ENCODE data around the gene BLZF1. TPM values are rescaled to one million over a fixed set of nuclear protein-coding genes. Genes with fewer than 3 reads are reported as not detected.

The BLZF1 gene
- polyA plus RNA-seq, 2 of the 4 experiments (the other 2 are of a cell fraction): 15.6 to 29.6 TPM

GRCh38 chr1:169346036-169346589 is 21.9 kb upstream of the BLZF1 start:
- ATAC-seq (no peak), DNase-seq (ENCODE audit: low read depth in 1 of 2, low spot score in 1 of 2) (no peak), FAIRE-seq (no peak)
- Histone ChIP-seq H3K4me3 (no peak overlapping the region), H3K4me2 (no peak overlapping the region), H3K4me1 (peaks cover 16% of the 10 kb centered on the region), H3K9me3 (no peaks in the 10 kb centered on the region), H3K27ac (peak overlapping the region in 1 of 2 experiments; percentile 7; a peak in 1 of 6 replicates)
- 94% methylated on average over 3 of the region's 3 CpGs for WGBS (ENCODE audit: missing lambda C conversion rate)
- TF ChIP-seq MAFK (IDR thresholded peaks at IDR 0.05; ENCODE audit: partially characterized antibody) (peak; percentile 19), RAD21 (conservative IDR thresholded peaks at IDR 0.05 in 1 of 2, IDR thresholded peaks at IDR 0.05 in 1 of 2) (no peak)
- ChIA-PET CTCF (interaction anchor here (0.8 to 8.6 kb wide), 3 partner anchors 742 to 1003 kb away, joined by 4 to 157 read pairs (median 37); no protein-coding TSS in a partner anchor), POLR2A (no interaction called here)

GRCh38 chr1:169347688-169348382 is 20.2 kb upstream of the BLZF1 start:
- TF ChIP-seq CHD4 (IDR thresholded peaks at IDR 0.05; ENCODE audit: borderline replicate concordance) (no peak), RARB (CRISPR knock-in tag; IDR thresholded peaks at IDR 0.05) (no peak), MAZ (IDR thresholded peaks at IDR 0.05; ENCODE audit: borderline replicate concordance, low read depth, low read length) (no peak), RNF2 (IDR thresholded peaks at IDR 0.05; ENCODE audit: borderline replicate concordance, low read depth) (no peak), RAD21 (conservative IDR thresholded peaks at IDR 0.05 in 1 of 2, IDR thresholded peaks at IDR 0.05 in 1 of 2) (no peak), POLR2AphosphoS2 (conservative IDR thresholded peaks at IDR 0.05; ENCODE audit: low read length) (no peak), KDM1A (IDR thresholded peaks at IDR 0.05; ENCODE audit: low read depth) (no peak), ZC3H11A (IDR thresholded peaks at IDR 0.05) (no peak), JUNB (IDR thresholded peaks at IDR 0.05) (no peak)
- peak overlapping the region; percentile 23; the same call in 2 of the 3 replicates for H3K4me2 ChIP-seq
- H3K9me3 ChIP-seq: 0 out of 3 replicates have a peak, but pooled peaks cover 4% of the 10 kb centered on the region
- H3K27ac ChIP-seq: peak overlapping the region; percentile 23 to 32; a peak in 4 of 6 replicates
- no peak overlapping the region for H3K4me3 ChIP-seq
- peaks cover 16% of the 10 kb centered on the region for H3K4me1 ChIP-seq
- ATAC-seq (no peak), DNase-seq (ENCODE audit: low read depth in 1 of 2, low spot score in 1 of 2) (no peak), FAIRE-seq (no peak)
- ChIA-PET POLR2A (interaction anchor here (0.6 to 1.2 kb wide), 4 partner anchors 185 to 744 kb away, joined by 3 to 5 read pairs (median 4); no protein-coding TSS in a partner anchor), CTCF (interaction anchor here (0.6 to 8.6 kb wide), 42 partner anchors 10 to 1005 kb away, joined by 3 to 157 read pairs (median 4); partner anchors contain the start of genes ATP1B1, BLZF1 and NME7)
- WGBS (ENCODE audit: missing lambda C conversion rate): 63% methylated on average over 2 of the region's 2 CpGs

- peak; percentile 91 for TF ChIP-seq CTCF (IDR thresholded peaks at IDR 0.05)
- TF ChIP-seq RAD21 (conservative IDR thresholded peaks at IDR 0.05 in 1 of 2, IDR thresholded peaks at IDR 0.05 in 1 of 2): peak; percentile 97
- no peak for TF ChIP-seq EHF (CRISPR knock-in tag; IDR thresholded peaks at IDR 0.05)
- TF ChIP-seq PBX3 (IDR thresholded peaks at IDR 0.05): no peak
- TF ChIP-seq CEBPB (IDR thresholded peaks at IDR 0.05): no peak
- no peak for TF ChIP-seq HOXA7 (CRISPR knock-in tag; IDR thresholded peaks at IDR 0.05)
- TF ChIP-seq SMC3 (IDR thresholded peaks at IDR 0.05): peak; percentile 94
- POLR2A ChIA-PET: interaction anchor here (0.6 to 1.2 kb wide), 5 partner anchors 186 to 960 kb away, joined by 3 to 5 read pairs (median 3); no protein-coding TSS in a partner anchor
- no peak overlapping the region for H3K4me3 ChIP-seq
- 36% methylated on average over 5 of the region's 5 CpGs for WGBS (ENCODE audit: missing lambda C conversion rate)
- ATAC-seq: peak in 1 of 2 experiments; percentile 68; a peak in 3 of 6 replicates
- peak overlapping the region; percentile 23; the same call in 2 of the 3 replicates for H3K4me2 ChIP-seq
- CTCF ChIA-PET: interaction anchor here (0.6 to 8.6 kb wide), 49 partner anchors 9 to 1006 kb away, joined by 3 to 157 read pairs (median 4); partner anchors contain the start of genes ATP1B1, BLZF1, DPT and NME7
- peak overlapping the region in 1 of 2 experiments; percentile 23; a peak in 3 of 6 replicates for H3K27ac ChIP-seq
- DNase-seq (ENCODE audit: low read depth in 1 of 2, low spot score in 1 of 2): peak in 1 of 2 experiments; percentile 65
- peaks cover 16% of the 10 kb centered on the region for H3K4me1 ChIP-seq
- H3K9me3 ChIP-seq: peaks cover 6% of the 10 kb centered on the region; the same call in 1 of the 3 replicates
- peak; percentile 84 for FAIRE-seq
These were observed 19.5 kb upstream of the BLZF1 start for GRCh38 chr1:169348383-169349036.
